Testis (tissue), 3 donors: ENCODE measurements around the gene GATAD2A. TPM values are rescaled to one million over a fixed set of nuclear protein-coding genes. Genes with fewer than 3 reads are reported as not detected.

ENCODE experiments used
- DNase-seq: peaks from one replicate; pipeline ENCODE4 v3.0.0-alpha.2; 2019
- H3K27ac ChIP-seq, 2 donors: fragments of 200-600 bp; sonication (generic); one replicate each; pipeline ENCODE4 v1.5.1; 2019
- H3K27me3 ChIP-seq: fragments of 200-600 bp; sonication (generic); one replicate; pipeline ENCODE4 v1.5.1; 2019
- H3K36me3 ChIP-seq: fragments of 200-600 bp; sonication (generic); one replicate; pipeline ENCODE4 v1.5.1; 2017; ENCODE audit warnings: low read depth; ENCODE audit errors: missing control alignments
- H3K4me1 ChIP-seq: fragments of 200-600 bp; sonication (generic); one replicate; pipeline ENCODE4 v1.5.1; 2019
- H3K4me3 ChIP-seq, 2 donors: fragments of 200-600 bp; sonication (generic); one replicate each; pipeline ENCODE4 v1.5.1; 2017 to 2019
- H3K9me3 ChIP-seq: fragments of 200-600 bp; sonication (generic); one replicate; pipeline ENCODE4 v1.5.1; 2017
- CTCF ChIP-seq, 3 experiments: fragments of 450-650 bp in 2 of 3; fragments of 200-600 bp in 1 of 3; sonication (generic) in 1 of 3; IDR thresholded peaks; one replicate each; pipeline ENCODE4 v1.5.1; 2016 to 2019; ENCODE audit warnings: antibody characterized with exemption in 3 of 3, mild to moderate bottlenecking in 2 of 3, moderate library complexity in 1 of 3
- POLR2A ChIP-seq: fragments of 450-650 bp; IDR thresholded peaks from one replicate; pipeline ENCODE4 v1.6.1; 2017; ENCODE audit warnings: antibody characterized with exemption, mild to moderate bottlenecking, moderate library complexity
- WGBS, 2 donors: methylation state at CpG; one replicate each; pipeline ENCODE4 v1.1.5; 2018; 5-methylcytosine and 5-hydroxymethylcytosine counted together
- intact Hi-C: fragments of 100-400 bp; cut with DNase I; formaldehyde crosslinking; loops from one replicate; pipeline ENCODE4 v1.15.1; 2023; ENCODE audit warnings: low total_unique reads
- polyA plus RNA-seq: library from polyadenylated mRNA; stranded (reverse); fragments of 350-450 nt; fragmentation: Illumina TruSeq; extraction: RNeasy Lipid Tissue Mini Kit (QIAGEN cat#74804); gene quantifications from one replicate; pipeline ENCODE4 v1.2.3, GENCODE V29; 2014; ENCODE audit warnings: low read depth, low replicate concordance; ENCODE audit not compliant: insufficient read depth
- total RNA-seq, 2 donors: library from RNA; depleted of rRNA; stranded (reverse); fragments of >200 nt; gene quantifications; one replicate each; pipeline ENCODE4 v1.2.3, GENCODE V29; 2016

The GATAD2A gene
- total and polyA plus RNA-seq, 3 donors from 2014 or later: 109 to 197 (median 163) TPM

GRCh38 chr19:19475015-19475765 is 69.7 kb downstream of the GATAD2A start:
- H3K4me3 ChIP-seq: no peak overlapping the region
- WGBS, 2 donors: 48 to 62% methylated on average over 13 to 21 of the region's 21 CpGs
- intact Hi-C loops: no loop called here
- no peaks in the 10 kb centered on the region for H3K9me3 ChIP-seq
- no peak overlapping the region for H3K27ac ChIP-seq
- no peak for DNase-seq
- TF ChIP-seq CTCF (IDR thresholded peaks at IDR 0.05): no peak
- no peak for TF ChIP-seq POLR2A
- peaks cover 11% of the 10 kb centered on the region for H3K4me1 ChIP-seq
- H3K36me3 ChIP-seq: no peaks in the 10 kb centered on the region
- H3K27me3 ChIP-seq: no peaks in the 10 kb centered on the region

DNA sequence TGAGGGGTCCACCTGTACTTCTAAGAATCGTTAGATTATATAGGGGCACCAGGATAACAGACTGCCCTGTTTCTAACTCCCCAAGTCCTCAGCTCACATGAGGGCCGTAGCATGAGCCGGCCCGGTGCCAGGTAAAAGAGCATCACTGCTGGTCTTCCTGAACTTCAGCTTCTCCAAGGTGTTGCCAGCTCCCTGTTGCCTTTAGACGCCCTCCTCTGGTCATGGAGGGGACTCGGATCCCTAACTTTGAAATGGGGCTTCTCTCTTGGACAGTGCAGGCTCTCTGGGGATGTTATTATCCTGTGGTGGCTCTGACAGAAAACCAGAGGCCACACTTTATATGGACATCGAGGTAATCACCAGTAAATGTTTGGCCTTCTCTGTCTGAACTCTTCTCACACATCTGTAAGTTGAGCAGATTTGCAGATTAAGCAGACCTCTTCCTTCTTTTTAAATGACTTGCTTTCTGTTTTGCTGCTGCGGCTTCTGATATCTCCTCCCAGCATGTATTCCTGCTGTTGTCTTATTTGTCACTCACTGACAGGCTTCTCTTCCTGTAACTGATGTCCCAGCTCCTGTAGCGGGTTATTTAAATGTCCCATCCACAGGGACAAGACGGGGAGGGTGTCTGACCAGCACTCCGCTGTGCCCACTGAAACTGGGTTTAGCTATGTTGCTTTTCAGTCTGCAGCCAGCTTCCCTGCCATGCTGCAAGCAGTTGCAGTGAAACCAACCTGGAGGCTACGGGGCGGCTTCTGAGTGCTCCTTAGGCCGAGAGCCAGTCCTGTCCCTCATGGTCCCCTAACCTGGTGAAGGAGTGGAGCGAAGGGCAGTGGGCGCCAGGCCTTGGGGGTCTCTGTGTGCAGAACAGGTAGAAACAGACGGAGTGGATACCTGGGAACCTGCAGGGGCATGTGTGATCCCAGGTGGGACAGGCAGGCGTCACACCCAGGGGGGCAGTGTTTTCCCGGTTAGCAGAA is 70.7 kb downstream of the GATAD2A start:
- intact Hi-C loops: no loop called here
- H3K27ac ChIP-seq: no peak overlapping the region
- TF ChIP-seq CTCF (IDR thresholded peaks at IDR 0.05) (peak in 1 of 3 experiments; percentile 5), POLR2A (no peak)
- no peaks in the 10 kb centered on the region for H3K36me3 ChIP-seq
- H3K4me1 ChIP-seq: peaks cover 11% of the 10 kb centered on the region
- no peaks in the 10 kb centered on the region for H3K27me3 ChIP-seq
- no peak overlapping the region for H3K4me3 ChIP-seq
- no peak for DNase-seq
- no peaks in the 10 kb centered on the region for H3K9me3 ChIP-seq
- WGBS, 2 donors: 78 to 82% methylated on average over 19 of the region's 19 CpGs

DNA sequence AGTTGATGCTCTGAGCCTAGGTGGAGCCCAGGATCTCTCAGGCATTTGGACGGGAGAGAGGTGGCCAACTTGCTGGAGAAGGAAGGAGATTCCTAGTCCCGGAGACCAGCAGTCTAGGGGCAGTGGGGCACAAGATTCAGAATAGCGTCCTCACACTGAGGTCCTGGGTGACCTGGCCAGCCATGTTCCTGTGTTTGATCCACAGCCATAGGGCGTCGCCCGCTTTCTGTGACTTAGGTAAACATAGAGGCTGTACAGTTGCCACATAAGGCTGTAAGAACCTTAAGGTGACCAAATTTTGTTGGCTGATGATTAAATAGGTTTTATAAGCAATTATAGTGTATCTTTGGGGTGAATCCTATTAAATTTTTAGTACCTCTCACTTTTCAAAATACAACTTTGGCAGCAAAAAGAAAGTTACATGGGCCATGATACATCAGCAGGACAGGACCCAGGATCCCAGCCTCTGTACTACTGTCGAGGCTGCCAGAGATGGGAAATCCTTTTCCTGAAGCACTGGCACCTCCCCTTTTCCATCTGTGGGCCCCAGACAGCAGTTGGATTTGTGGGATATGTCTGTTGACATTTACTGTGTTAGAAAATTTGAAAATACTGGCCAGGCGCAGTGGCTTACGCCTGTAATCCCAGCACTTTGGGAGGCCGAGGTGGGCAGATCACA is 72.4 kb downstream of the GATAD2A start:
- WGBS, 2 donors: 94 to 95% methylated on average over 10 of the region's 10 CpGs
- intact Hi-C loops: no loop called here
- Histone ChIP-seq H3K4me3 (no peak overlapping the region), H3K4me1 (peaks cover 11% of the 10 kb centered on the region), H3K9me3 (no peaks in the 10 kb centered on the region), H3K27me3 (no peaks in the 10 kb centered on the region), H3K36me3 (no peaks in the 10 kb centered on the region), H3K27ac (no peak overlapping the region)
- no peak for DNase-seq
- TF ChIP-seq POLR2A (no peak), CTCF (IDR thresholded peaks at IDR 0.05) (no peak)

- intact Hi-C loops: no loop called here
- Histone ChIP-seq H3K36me3 (no peaks in the 10 kb centered on the region), H3K4me1 (peaks cover under 1% of the 10 kb centered on the region), H3K9me3 (no peaks in the 10 kb centered on the region), H3K27me3 (no peaks in the 10 kb centered on the region), H3K27ac (no peak overlapping the region), H3K4me3 (no peak overlapping the region)
- DNase-seq: no peak
- TF ChIP-seq POLR2A (no peak), CTCF (IDR thresholded peaks at IDR 0.05) (no peak)
- WGBS, 2 donors: 81 to 100% methylated on average over 2 to 5 of the region's 5 CpGs
Measured at GRCh38 chr19:19480688-19481087, 75.2 kb downstream of the GATAD2A start.
